A549 treated with Mapracorat at 1 μM for 4 hours (cell line): ENCODE measurements around the gene VPREB1. TPM values are rescaled to one million over a fixed set of nuclear protein-coding genes. Genes with fewer than 3 reads are reported as not detected.

ENCODE experiments used
- total RNA-seq: library from RNA; stranded (reverse); fragments of 200-300 nt; extraction: Qiagen RNA extraction; gene quantifications from 5 replicates; pipeline ENCODE4 v1.2.3, GENCODE V29; 2022

Gene VPREB1, protein sequence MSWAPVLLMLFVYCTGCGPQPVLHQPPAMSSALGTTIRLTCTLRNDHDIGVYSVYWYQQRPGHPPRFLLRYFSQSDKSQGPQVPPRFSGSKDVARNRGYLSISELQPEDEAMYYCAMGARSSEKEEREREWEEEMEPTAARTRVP
- not detected in 5 replicates for total RNA-seq

DNA sequence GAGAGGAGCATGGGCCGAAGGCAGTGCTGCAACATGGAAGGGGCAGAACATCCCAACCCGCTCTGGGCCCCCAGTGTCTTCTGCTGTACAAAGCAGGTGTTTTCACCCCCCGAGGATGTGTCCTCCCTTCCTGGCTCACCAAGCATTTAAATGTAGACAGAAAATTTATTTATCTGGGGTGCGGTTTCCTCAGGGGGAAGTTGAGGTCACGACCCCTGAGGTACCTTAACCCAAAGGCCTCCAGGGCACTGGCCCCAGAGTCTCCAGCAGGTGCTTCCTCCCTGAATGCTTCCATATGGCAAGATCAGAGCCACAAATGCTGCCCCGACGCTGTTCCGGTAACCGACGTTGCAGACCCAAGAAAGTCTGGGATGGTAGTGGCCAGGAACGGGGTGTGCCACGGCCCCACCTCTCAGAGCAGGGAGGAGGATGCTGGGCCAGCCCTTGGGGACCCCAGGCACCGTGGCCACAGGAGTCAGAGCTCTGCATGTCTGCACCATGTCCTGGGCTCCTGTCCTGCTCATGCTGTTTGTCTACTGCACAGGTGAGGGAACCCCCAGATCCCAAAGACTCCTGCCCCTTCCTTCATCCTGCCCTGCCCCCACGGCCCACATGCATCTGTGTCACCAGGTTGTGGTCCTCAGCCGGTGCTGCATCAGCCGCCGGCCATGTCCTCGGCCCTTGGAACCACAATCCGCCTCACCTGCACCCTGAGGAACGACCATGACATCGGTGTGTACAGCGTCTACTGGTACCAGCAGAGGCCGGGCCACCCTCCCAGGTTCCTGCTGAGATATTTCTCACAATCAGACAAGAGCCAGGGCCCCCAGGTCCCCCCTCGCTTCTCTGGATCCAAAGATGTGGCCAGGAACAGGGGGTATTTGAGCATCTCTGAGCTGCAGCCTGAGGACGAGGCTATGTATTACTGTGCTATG lies at the start of gene VPREB1:
Gene VPREB1, plus strand, starts transcription at position 471 of the 935 bp plus-strand sequence. Its CDS starts 28 bp downstream, at position 499.

